ENCODE measurements around the gene ZBTB9. TPM values are rescaled to one million over a fixed set of nuclear protein-coding genes. Genes with fewer than 3 reads are reported as not detected.

ZBTB9 gene
- total RNA-seq, 1 experiment from 2014 or later, result 19.4 TPM

GRCh38 chr6:33418690-33419291 is 35.6 kb upstream of the ZBTB9 start:
- Mint-ChIP-seq H3K4me3 (peak overlapping the region; percentile 96), H3K4me1 (peaks cover 67% of the 10 kb centered on the region), H3K36me3 (peaks cover 28% of the 10 kb centered on the region), H3K27ac (peak overlapping the region; percentile 100), H3K27me3 (ENCODE audit: low read depth) (no peaks in the 10 kb centered on the region; the same call in 1 of the 2 replicates), H3K9me3 (no peaks in the 10 kb centered on the region)
- DNase-seq (ENCODE audit: low spot score), result no peak
- no peak for ATAC-seq
- POLR2A ChIA-PET, result interaction anchor here (0.9 to 1.7 kb wide), 5 partner anchors 8 to 447 kb away, joined by 3 to 8 read pairs (median 5); partner anchors contain the start of genes ZBTB22 and ZBTB9
- CTCF ChIA-PET, result interaction anchor here (0.6 to 2.6 kb wide), 15 partner anchors 7 to 190 kb away, joined by 3 to 30 read pairs (median 5); partner anchors contain the start of genes B3GALT4, PFDN6, PHF1 and RGL2
- TF ChIP-seq MYBL2 (CRISPR knock-in tag; IDR thresholded peaks at IDR 0.05), result no peak
- TF ChIP-seq, protein P1, sequence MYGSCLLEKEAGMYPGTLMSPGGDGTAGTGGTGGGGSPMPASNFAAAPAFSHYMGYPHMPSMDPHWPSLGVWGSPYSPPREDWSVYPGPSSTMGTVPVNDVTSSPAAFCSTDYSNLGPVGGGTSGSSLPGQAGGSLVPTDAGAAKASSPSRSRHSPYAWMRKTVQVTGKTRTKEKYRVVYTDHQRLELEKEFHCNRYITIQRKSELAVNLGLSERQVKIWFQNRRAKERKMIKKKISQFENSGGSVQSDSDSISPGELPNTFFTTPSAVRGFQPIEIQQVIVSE (CRISPR knock-in tag; IDR thresholded peaks at IDR 0.05; ENCODE audit: borderline replicate concordance), result no peak
- TF ChIP-seq, protein P2, sequence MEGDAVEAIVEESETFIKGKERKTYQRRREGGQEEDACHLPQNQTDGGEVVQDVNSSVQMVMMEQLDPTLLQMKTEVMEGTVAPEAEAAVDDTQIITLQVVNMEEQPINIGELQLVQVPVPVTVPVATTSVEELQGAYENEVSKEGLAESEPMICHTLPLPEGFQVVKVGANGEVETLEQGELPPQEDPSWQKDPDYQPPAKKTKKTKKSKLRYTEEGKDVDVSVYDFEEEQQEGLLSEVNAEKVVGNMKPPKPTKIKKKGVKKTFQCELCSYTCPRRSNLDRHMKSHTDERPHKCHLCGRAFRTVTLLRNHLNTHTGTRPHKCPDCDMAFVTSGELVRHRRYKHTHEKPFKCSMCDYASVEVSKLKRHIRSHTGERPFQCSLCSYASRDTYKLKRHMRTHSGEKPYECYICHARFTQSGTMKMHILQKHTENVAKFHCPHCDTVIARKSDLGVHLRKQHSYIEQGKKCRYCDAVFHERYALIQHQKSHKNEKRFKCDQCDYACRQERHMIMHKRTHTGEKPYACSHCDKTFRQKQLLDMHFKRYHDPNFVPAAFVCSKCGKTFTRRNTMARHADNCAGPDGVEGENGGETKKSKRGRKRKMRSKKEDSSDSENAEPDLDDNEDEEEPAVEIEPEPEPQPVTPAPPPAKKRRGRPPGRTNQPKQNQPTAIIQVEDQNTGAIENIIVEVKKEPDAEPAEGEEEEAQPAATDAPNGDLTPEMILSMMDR (IDR thresholded peaks at IDR 0.05), result 0 out of 2 replicates have a peak, but pooled peaks have one; percentile 1

GRCh38 chr6:33419580-33420490 is 34.5 kb upstream of the ZBTB9 start, which contains the start of gene SYNGAP1:
TSS of gene SYNGAP1 (plus strand) at chr6:33420065. CDS start at chr6:33420265, 200 bp downstream.
- POLR2A ChIA-PET, result interaction anchor here (1.7 kb wide), 1 partner anchor 34 kb away, joined by 5 read pairs; the partner anchor contains the start of gene ZBTB9
- H3K27ac Mint-ChIP-seq, result peak within 1 kb of the TSS; percentile 100

More at GRCh38 chr6:33419580-33420490, 34.5 kb upstream of the ZBTB9 start, which contains the start of gene SYNGAP1:
- Mint-ChIP-seq H3K9me3 (no peaks in the 10 kb centered on the region), H3K36me3 (peaks cover 25% of the 10 kb centered on the region), H3K4me3 (peak within 1 kb of the TSS; percentile 96), H3K4me1 (peaks cover 71% of the 10 kb centered on the region), H3K27me3 (ENCODE audit: low read depth) (no peaks in the 10 kb centered on the region; the same call in 1 of the 2 replicates)
- DNase-seq (ENCODE audit: low spot score) (peak; percentile 71), ATAC-seq (peak; percentile 4)
- TF ChIP-seq, protein P3, sequence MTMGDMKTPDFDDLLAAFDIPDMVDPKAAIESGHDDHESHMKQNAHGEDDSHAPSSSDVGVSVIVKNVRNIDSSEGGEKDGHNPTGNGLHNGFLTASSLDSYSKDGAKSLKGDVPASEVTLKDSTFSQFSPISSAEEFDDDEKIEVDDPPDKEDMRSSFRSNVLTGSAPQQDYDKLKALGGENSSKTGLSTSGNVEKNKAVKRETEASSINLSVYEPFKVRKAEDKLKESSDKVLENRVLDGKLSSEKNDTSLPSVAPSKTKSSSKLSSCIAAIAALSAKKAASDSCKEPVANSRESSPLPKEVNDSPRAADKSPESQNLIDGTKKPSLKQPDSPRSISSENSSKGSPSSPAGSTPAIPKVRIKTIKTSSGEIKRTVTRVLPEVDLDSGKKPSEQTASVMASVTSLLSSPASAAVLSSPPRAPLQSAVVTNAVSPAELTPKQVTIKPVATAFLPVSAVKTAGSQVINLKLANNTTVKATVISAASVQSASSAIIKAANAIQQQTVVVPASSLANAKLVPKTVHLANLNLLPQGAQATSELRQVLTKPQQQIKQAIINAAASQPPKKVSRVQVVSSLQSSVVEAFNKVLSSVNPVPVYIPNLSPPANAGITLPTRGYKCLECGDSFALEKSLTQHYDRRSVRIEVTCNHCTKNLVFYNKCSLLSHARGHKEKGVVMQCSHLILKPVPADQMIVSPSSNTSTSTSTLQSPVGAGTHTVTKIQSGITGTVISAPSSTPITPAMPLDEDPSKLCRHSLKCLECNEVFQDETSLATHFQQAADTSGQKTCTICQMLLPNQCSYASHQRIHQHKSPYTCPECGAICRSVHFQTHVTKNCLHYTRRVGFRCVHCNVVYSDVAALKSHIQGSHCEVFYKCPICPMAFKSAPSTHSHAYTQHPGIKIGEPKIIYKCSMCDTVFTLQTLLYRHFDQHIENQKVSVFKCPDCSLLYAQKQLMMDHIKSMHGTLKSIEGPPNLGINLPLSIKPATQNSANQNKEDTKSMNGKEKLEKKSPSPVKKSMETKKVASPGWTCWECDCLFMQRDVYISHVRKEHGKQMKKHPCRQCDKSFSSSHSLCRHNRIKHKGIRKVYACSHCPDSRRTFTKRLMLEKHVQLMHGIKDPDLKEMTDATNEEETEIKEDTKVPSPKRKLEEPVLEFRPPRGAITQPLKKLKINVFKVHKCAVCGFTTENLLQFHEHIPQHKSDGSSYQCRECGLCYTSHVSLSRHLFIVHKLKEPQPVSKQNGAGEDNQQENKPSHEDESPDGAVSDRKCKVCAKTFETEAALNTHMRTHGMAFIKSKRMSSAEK (CRISPR knock-in tag; IDR thresholded peaks at IDR 0.05; ENCODE audit: borderline replicate concordance), result no peak
- TF ChIP-seq, protein P4, sequence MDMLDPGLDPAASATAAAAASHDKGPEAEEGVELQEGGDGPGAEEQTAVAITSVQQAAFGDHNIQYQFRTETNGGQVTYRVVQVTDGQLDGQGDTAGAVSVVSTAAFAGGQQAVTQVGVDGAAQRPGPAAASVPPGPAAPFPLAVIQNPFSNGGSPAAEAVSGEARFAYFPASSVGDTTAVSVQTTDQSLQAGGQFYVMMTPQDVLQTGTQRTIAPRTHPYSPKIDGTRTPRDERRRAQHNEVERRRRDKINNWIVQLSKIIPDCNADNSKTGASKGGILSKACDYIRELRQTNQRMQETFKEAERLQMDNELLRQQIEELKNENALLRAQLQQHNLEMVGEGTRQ (CRISPR knock-in tag; IDR thresholded peaks at IDR 0.05), result no peak
- TF ChIP-seq NFE2L1 (CRISPR knock-in tag; IDR thresholded peaks at IDR 0.05) (no peak), TEAD1 (CRISPR knock-in tag; IDR thresholded peaks at IDR 0.05) (no peak), MYBL2 (CRISPR knock-in tag; IDR thresholded peaks at IDR 0.05) (no peak), ZNF263 (CRISPR knock-in tag; IDR thresholded peaks at IDR 0.05; ENCODE audit: low read depth) (peak; percentile 90)
- CTCF ChIA-PET, result interaction anchor here (0.6 to 2.6 kb wide), 7 partner anchors 10 to 189 kb away, joined by 3 to 30 read pairs (median 4); partner anchors contain the start of genes PFDN6, PHF1 and WDR46

Measured in WTC11 (cell line).